NCI-H2227 (cell line): ENCODE results near the gene C1orf198.

ENCODE experiments used
- DNase-seq: peaks from one replicate; lab custom pipeline; 2025; ENCODE audit not compliant: unreplicated experiment; lab: John Stamatoyannopoulos, UW

Gene C1orf198

DNA sequence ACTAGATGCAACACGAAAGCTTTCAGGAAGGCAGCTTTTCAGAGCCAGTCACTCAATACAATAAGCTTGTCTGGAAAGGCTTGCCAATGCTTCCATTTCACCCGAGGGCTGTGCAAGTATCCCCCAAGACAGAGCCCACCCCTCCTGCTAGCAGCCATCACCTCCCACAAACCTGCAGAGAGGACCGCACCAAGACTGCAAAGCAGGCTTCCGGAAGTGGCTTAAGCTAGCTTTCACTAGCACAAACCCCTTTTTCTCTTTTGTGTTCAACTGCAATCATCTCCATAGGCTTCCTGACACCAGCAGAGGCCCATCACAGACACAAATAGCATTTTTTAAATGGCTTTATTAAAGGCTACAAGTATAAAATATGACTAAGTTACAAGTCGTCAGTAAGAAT lies 31.5 kb downstream of the C1orf198 start:
- DNase-seq: no peak

- no peak for DNase-seq
Observed at GRCh38 chr1:230836347-230836746, 32.0 kb downstream of the C1orf198 start.

DNA sequence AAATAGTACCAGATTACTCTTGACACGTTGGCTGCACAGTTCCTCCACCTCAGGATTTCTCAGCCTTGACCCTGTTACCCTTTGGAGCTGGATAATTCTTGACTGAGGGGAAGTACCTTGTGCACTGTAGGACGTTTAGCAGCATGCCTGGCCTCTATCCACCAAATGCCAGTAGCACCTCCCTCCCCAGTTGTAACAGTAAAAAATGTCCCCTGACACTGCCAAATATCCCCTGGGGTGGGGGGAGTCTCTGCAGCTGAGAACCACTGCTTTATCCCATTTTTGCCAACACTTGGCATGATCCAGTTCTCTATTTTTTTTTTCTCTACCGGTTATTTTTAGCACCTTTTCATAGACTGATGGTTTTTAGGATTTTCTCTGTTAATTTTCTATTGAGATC lies 34.0 kb downstream of the C1orf198 start:
- DNase-seq: no peak

DNA sequence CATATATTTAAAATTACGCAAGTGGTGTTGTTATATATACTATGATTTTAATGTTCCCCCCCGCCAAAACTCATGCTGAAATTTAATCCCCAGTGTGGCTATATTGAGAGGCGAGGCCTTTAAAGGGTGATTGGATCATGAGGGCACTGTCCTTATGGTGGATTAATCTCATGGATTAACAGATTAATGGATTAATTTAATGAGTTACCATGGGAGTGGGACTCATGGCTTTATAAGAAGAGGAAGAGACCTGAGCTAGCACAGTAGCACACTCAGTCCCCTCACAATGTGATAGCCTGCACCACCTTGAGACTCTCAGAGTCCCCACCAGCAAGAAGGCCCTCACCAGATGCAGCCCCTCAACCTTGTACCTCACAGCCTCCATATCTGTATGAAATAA lies 34.8 kb downstream of the C1orf198 start:
- DNase-seq: no peak

DNA sequence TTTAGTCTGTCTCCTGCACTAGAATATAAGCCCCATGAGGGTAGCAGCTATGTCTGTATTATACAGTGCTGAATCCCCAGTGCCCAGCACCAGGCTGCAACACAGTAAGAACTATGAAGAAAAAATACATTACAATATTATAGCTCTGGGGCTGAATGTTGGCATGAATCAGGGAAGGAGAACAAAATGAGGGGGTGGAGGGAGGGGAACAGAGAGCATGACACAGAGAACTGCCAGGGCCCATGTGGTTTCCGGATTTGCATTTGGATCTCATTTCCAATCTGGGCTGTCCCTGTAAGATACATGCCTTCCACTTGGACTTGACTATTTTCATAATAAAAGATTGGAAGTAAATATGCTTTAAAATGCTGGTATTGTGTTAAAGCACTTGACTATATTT lies 35.8 kb downstream of the C1orf198 start:
- DNase-seq: no peak

GRCh38 chr1:230831771-230832170 lies 36.5 kb downstream of the C1orf198 start:
- DNase-seq: no peak

DNA sequence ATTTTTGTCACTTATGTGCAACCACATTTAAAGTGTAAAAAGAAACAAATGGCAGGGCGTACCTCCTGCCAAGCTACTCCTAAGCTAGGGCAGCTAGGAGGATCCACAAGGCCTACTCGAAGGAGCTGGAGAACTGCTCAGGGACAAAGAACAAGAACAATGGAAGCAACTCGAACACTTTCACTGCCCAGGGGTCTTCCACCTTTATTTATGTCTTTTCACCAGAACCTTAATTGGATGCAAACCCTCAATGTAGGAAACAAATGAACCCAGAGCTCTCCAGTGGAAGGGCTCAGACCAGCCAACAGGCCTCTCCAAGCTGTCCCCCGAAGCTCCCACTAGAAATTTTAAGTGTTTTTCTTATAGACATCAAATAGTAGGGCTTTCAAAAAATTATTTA lies 39.9 kb downstream of the C1orf198 start:
- no peak for DNase-seq

DNA sequence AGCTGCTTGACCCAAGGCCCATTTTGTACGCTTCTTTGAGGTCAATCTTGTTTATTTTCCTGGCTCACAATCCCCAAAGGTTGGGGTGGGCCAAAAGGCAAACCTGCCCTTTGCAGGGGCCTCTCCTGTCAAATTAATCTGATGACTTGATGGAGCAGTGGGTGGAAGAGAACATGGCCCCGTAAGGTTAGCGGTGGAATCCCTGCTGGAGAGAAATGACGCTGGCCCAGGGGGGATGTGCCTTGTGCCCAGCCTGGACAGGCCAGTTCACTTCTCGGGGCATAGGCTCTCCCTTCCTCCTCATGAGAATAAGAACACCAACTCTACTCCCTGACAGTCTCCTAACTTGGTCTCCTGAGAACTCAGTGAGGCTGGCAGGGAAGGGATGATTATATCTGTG lies 40.5 kb downstream of the C1orf198 start:
- DNase-seq: no peak

DNA sequence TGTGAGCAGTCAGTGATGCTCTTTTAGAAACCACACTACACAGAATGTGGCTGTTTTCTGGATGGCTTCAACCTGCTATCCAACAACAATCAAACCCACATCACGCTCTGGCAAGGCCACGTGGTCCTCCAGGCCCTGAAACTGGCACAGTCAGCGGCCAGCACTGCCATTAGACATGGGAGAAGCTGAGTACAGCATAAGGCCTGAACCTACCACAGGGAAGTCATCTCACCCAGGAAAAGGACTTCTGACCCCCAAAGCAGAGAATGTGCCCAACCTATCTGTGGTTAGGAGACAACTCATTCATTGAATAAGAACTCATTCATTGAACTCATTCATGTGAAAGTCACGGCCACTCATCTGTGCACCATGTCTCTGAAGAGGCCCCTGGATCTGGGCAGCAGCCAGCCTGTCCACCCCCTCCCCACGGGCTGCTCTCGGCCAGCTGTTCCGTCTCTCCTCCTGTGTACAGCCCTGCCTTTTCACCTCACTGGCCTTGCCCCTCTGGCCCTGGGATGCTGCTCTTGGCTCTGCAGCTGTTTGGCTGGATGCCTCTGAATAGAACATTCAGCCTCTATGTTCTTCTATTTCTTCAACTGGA lies 41.1 kb downstream of the C1orf198 start:
- DNase-seq: no peak

- no peak for DNase-seq
Observed at GRCh38 chr1:230826166-230826875, 42.0 kb downstream of the C1orf198 start.

- DNase-seq: no peak
Observed at GRCh38 chr1:230825761-230826160, 42.6 kb downstream of the C1orf198 start.

DNA sequence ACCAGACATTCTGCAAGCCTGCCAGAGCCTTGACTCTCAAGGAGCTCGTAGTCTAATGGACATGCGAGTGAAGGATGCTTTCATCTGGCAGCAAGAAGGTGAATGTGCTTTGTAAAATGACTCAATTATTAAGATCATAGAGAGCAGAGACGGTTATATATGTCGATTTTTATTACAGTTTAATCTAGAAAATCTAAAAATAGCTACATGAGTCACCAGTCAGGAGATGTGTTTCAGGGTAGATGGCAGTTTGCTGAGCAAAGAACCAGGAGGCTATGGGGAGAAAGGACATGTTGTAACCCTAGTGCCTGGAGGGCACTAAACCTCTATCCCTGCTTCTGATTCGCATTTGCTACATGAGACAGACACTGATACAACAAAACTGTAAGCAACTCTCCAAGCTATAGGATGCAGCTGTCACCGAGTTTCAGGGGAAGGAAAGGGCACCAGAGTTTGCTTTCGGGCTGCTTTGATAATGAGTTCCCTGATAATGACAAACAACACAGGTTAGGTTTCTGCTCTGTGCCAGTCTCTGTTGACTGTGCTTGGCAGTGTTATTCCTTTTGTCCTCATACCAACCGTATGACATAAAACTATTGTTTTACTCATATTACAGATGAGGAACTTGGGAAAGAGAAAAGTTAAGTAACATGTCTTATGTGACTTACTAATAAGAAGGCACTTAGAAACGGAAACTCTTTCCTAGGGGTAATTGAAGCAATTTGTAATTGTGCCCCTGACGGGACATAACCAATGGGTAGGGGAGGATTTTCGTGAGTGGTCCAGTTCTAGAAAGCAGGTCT lies 43.2 kb downstream of the C1orf198 start:
- no peak for DNase-seq

DNA sequence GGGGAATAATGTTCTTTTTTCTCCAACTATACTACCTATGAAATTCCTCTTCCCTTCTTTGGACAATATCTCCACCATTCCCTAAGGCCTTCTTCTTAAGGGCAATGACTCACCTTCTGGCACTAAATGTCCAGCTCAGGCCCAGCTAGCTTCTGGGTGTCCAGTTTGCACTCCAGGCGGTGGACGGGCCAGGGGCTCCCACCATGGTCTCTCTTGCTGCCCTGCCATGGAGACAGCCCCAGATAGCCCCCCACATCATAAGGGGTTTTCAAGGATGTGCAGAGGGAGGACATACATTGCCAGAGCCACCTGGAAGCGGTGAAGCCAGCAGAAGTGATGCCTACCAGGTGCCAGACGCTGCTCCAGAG lies 43.8 kb downstream of the C1orf198 start:
- DNase-seq: no peak

DNA sequence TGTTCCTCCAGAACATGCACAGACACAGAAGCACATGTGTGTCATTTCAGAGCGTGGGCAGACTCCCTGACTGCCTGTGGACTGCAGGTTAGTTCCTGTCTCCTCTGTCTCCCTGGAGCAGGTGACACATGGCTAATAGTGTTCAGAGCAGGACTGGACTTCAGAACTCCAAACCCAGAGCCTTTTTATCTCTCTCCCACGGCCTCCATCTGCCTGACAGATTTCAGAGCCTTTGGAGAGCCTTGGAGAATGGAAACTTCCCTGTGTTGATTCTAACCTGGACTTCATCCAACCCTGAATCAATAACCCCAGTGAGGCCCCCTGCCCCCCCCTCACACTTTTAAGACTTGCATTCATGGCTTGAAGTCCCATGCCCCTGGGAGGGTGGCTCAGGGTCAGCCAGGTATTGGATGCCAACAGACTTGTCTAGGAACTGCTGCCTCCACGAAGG lies 44.4 kb downstream of the C1orf198 start:
- DNase-seq: no peak

- DNase-seq: no peak
Observed at GRCh38 chr1:230823426-230823825, 44.9 kb downstream of the C1orf198 start.

- no peak for DNase-seq
Observed at GRCh38 chr1:230822092-230822581, 46.2 kb downstream of the C1orf198 start.

- DNase-seq: no peak
Observed at GRCh38 chr1:230821346-230821745, 47.0 kb downstream of the C1orf198 start.

- DNase-seq: no peak
Observed at GRCh38 chr1:230820568-230820967, 47.8 kb downstream of the C1orf198 start.

- no peak for DNase-seq
Observed at GRCh38 chr1:230819976-230820375, 48.3 kb downstream of the C1orf198 start.

GRCh38 chr1:230818901-230819300 lies 49.4 kb downstream of the C1orf198 start:
- DNase-seq: no peak

DNA sequence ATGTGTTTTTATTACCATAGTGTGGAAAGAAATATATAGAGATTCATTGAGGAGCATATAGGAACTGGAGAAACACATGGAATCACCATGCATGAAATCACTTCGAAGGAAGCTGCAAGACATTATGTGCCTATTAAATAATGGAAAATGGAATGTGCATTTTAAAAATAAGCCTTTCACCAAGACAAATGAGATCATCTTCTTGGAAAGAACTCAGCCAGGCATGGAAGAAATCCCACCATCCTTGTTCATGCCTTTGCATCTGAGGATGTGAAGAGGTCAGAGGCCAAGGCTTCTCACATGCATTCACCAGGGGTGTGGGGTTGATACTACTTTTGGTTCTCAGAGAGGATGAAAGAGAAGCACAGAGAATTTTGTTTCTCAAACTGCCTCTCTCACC lies 50.0 kb downstream of the C1orf198 start:
- DNase-seq: no peak

DNA sequence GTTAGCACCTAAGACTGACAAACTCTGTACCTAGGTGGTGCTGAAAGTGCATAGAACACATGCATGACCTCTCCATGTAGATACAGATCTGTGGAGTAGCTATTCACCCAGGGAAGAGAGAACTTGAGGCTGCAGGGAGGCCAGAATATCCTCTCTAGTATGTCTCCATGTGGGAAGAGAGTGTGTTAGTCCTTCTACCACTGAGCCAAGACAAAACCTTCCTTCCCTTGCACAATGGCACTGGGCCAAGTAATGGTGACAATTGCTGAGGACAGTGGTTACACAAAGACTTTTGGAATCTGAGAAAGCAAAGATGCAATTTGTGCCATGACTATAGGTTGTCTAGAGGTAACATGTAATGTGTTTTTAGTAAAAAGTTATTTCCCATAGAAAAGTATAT lies 52.3 kb downstream of the C1orf198 start:
- no peak for DNase-seq
